Fibroblast of mammary gland (primary cell): ENCODE results near the gene GPR4.
"Not testable (repeated sequence)": the region's sequence is repeated elsewhere in the genome, so short reads cannot be mapped to it uniquely, and the experiment has no call there.

Experiments
- DNase-seq: peaks from one replicate; pipeline ENCODE4 v3.0.0-alpha.2; 2010; ENCODE audit warnings: low read depth
- H3K4me3 ChIP-seq: 2 replicates; pipeline ENCODE4 v1.5.1; 2011; ENCODE audit warnings: low read depth, mild to moderate bottlenecking, low read length, moderate library complexity; ENCODE audit not compliant: control insufficient read depth
- CTCF ChIP-seq: conservative IDR thresholded peaks from 2 replicates; pipeline ENCODE4 v1.5.1; 2011; ENCODE audit warnings: low read depth, low read length, inconsistent platforms; ENCODE audit not compliant: control insufficient read depth, insufficient read depth

The GPR4 gene

GRCh38 chr19:45621389-45621788 is 19.4 kb upstream of the GPR4 start:
- no peak overlapping the region for H3K4me3 ChIP-seq
- no peak for DNase-seq
- TF ChIP-seq CTCF, result no peak

- no peak for DNase-seq
Measured at GRCh38 chr19:45616704-45617017, 14.6 kb upstream of the GPR4 start.

GRCh38 chr19:45615795-45616703 is 14.0 kb upstream of the GPR4 start:
- no peak overlapping the region for H3K4me3 ChIP-seq
- DNase-seq, result peak; percentile 89
- no peak for TF ChIP-seq CTCF

More at GRCh38 chr19:45616704-45617017, 14.6 kb upstream of the GPR4 start:
- TF ChIP-seq CTCF, result no peak
- H3K4me3 ChIP-seq, result no peak overlapping the region

- H3K4me3 ChIP-seq, DNase-seq: not testable (repeated sequence)
Measured at GRCh38 chr19:45615056-45615455, 13.0 kb upstream of the GPR4 start.

GRCh38 chr19:45613926-45614725 is 12.1 kb upstream of the GPR4 start:
- no peak overlapping the region for H3K4me3 ChIP-seq
- no peak for TF ChIP-seq CTCF
- peak; percentile 92 for DNase-seq

GRCh38 chr19:45608948-45609347 is 6.9 kb upstream of the GPR4 start:
- H3K4me3 ChIP-seq, result no peak overlapping the region
- no peak for TF ChIP-seq CTCF
- DNase-seq, result no peak
